ENCODE results near the gene SORL1. TPM values are rescaled to one million over a fixed set of nuclear protein-coding genes. Genes with fewer than 3 reads are reported as not detected.

The SORL1 gene
- total and polyA plus RNA-seq, 9 of the 15 experiments (the other 6 are each of a cell fraction or from before 2014, with no cell fraction given): 0.01 to 0.66 TPM; not detected in 7

- BruUV-seq (replicated peaks): no TSS peak
- TF ChIP-seq ZNF583 (CRISPR knock-in tag; IDR thresholded peaks at IDR 0.05) (no peak), MED1 (CRISPR knock-in tag; IDR thresholded peaks at IDR 0.05; ENCODE audit: borderline replicate concordance) (no peak), GTF2F1 (IDR thresholded peaks at IDR 0.05; ENCODE audit: low read depth, low read length) (no peak), CREM (IDR thresholded peaks at IDR 0.05; ENCODE audit: low read depth) (no peak), MTF1 (CRISPR knock-in tag; IDR thresholded peaks at IDR 0.05; ENCODE audit: borderline replicate concordance) (no peak), SMARCA4 (IDR thresholded peaks at IDR 0.05) (no peak), SPI1 (IDR thresholded peaks at IDR 0.05; ENCODE audit: borderline replicate concordance, low read depth, low read length) (no peak), TFAM (CRISPR knock-in tag; conservative IDR thresholded peaks at IDR 0.05) (no peak)
- TF ChIP-seq, protein P1, sequence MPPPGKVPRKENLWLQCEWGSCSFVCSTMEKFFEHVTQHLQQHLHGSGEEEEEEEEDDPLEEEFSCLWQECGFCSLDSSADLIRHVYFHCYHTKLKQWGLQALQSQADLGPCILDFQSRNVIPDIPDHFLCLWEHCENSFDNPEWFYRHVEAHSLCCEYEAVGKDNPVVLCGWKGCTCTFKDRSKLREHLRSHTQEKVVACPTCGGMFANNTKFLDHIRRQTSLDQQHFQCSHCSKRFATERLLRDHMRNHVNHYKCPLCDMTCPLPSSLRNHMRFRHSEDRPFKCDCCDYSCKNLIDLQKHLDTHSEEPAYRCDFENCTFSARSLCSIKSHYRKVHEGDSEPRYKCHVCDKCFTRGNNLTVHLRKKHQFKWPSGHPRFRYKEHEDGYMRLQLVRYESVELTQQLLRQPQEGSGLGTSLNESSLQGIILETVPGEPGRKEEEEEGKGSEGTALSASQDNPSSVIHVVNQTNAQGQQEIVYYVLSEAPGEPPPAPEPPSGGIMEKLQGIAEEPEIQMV (tag; conservative IDR thresholded peaks at IDR 0.05; ENCODE audit: low read depth): no peak
- no peaks in the 10 kb centered on the region for H3K9me1 ChIP-seq (ENCODE audit: control insufficient read depth, insufficient read depth, low read length)
- WGBS (ENCODE audit: insufficient coverage, low coverage, missing lambda C conversion rate): 0% methylated on average over 12 of the region's 12 CpGs
- H2AFZ ChIP-seq (ENCODE audit: low read depth, low read length): no peak overlapping the region
- H3K4me2 ChIP-seq (ENCODE audit: insufficient read depth, low read length): no peak overlapping the region
- H3K36me3 ChIP-seq (ENCODE audit: control insufficient read depth, insufficient read depth, low read length): no peaks in the 10 kb centered on the region
- no peaks in the 10 kb centered on the region for H3K79me2 ChIP-seq (ENCODE audit: control insufficient read depth, insufficient read depth, low read length)
- no peak overlapping the region for H3K27ac ChIP-seq (ENCODE audit: extremely low read depth, low read depth, low read length)
- H4K20me1 ChIP-seq (replicated peaks; ENCODE audit: control insufficient read depth, insufficient read depth, low read length): no peaks in the 10 kb centered on the region
- ChIA-PET CTCF (ENCODE audit: low intra/inter-chr PET ratio) (no interaction called here), POLR2A (interaction anchor here (0.6 kb wide), 1 partner anchor 21 kb away, joined by 3 read pairs; no protein-coding TSS in a partner anchor)
- H3K9me3 ChIP-seq (replicated peaks; ENCODE audit: control insufficient read depth, insufficient read depth, low read depth, low read length): no peaks in the 10 kb centered on the region
- H3K9ac ChIP-seq (ENCODE audit: insufficient read depth in 1 of 2, low read depth in 2 of 2, low read length in 2 of 2): no peak overlapping the region
- FAIRE-seq: no peak
- ATAC-seq: no peak
- no peak for DNase-seq (ENCODE audit: extremely low read depth in 1 of 4, low spot score in 3 of 4)
- H3K4me1 ChIP-seq (replicated peaks in 1 of 2; ENCODE audit: control insufficient read depth in 2 of 2, insufficient read depth in 2 of 2, low read length in 2 of 2): no peaks in the 10 kb centered on the region
- no peaks in the 10 kb centered on the region for H3K27me3 ChIP-seq (ENCODE audit: control insufficient read depth in 2 of 2, insufficient read depth in 2 of 2, low read length in 2 of 2)
- in situ Hi-C loops (cut with MboI): no loop called here
- no peak overlapping the region for H3K4me3 ChIP-seq
- intact Hi-C loops (cut with micrococcal nuclease): no loop called here
These were observed 82.3 kb downstream of the SORL1 start for GRCh38 chr11:121534131-121535093.
